CMK (cell line): ENCODE results near the gene TSPEAR.
"Not testable (repeated sequence)": the region's sequence is repeated elsewhere in the genome, so short reads cannot be mapped to it uniquely, and the experiment has no call there.

Experiments used
- DNase-seq: peaks from one replicate; pipeline ENCODE4 v3.0.0-alpha.2; 2010; ENCODE audit warnings: low read depth

The TSPEAR gene

GRCh38 chr21:44702111-44702972 lies 9.0 kb downstream of the TSPEAR start:
- no peak for DNase-seq

GRCh38 chr21:44701541-44701940 lies 9.8 kb downstream of the TSPEAR start:
- DNase-seq, result no peak

- no peak for DNase-seq
Measured at GRCh38 chr21:44701023-44701400, 10.4 kb downstream of the TSPEAR start.

GRCh38 chr21:44700101-44701022 lies 11.0 kb downstream of the TSPEAR start:
- DNase-seq, result no peak

- no peak for DNase-seq
Measured at GRCh38 chr21:44699502-44700001, 11.8 kb downstream of the TSPEAR start.

- DNase-seq, result no peak
Measured at GRCh38 chr21:44697811-44698734, 13.3 kb downstream of the TSPEAR start.

- DNase-seq, result not testable (repeated sequence)
Measured at GRCh38 chr21:44697172-44697810, 14.1 kb downstream of the TSPEAR start, which contains the start of gene KRTAP10-12. TSS of gene KRTAP10-12 (plus strand) at chr21:44697172. CDS start at chr21:44697202, 30 bp downstream.

GRCh38 chr21:44696572-44696971 lies 14.8 kb downstream of the TSPEAR start:
- DNase-seq, result no peak

- no peak for DNase-seq
Measured at GRCh38 chr21:44695641-44696040, 15.7 kb downstream of the TSPEAR start.

GRCh38 chr21:44695184-44695583 lies 16.2 kb downstream of the TSPEAR start:
- DNase-seq, result no peak

GRCh38 chr21:44694776-44695175 lies 16.6 kb downstream of the TSPEAR start:
- DNase-seq, result no peak

GRCh38 chr21:44692798-44693512 lies 18.4 kb downstream of the TSPEAR start:
- no peak for DNase-seq

GRCh38 chr21:44691686-44692085 lies 19.7 kb downstream of the TSPEAR start:
- no peak for DNase-seq

GRCh38 chr21:44689740-44690139 lies 21.6 kb downstream of the TSPEAR start:
- not testable (repeated sequence) for DNase-seq

GRCh38 chr21:44687671-44688070 lies 23.7 kb downstream of the TSPEAR start:
- DNase-seq, result no peak

GRCh38 chr21:44686843-44687561 lies 24.4 kb downstream of the TSPEAR start:
- DNase-seq, result no peak

GRCh38 chr21:44686000-44686781 lies 25.2 kb downstream of the TSPEAR start:
- no peak for DNase-seq

GRCh38 chr21:44685050-44685449 lies 26.3 kb downstream of the TSPEAR start:
- DNase-seq, result not testable (repeated sequence)

- no peak for DNase-seq
Measured at GRCh38 chr21:44684483-44684882, 26.9 kb downstream of the TSPEAR start.
